Keratinocyte (primary cell): ENCODE results near the gene PCK1. TPM values are rescaled to one million over a fixed set of nuclear protein-coding genes. Genes with fewer than 3 reads are reported as not detected.

Experiments
- DNase-seq: peaks from one replicate; pipeline ENCODE4 v3.0.0-alpha.2; 2011; ENCODE audit warnings: low read depth, missing footprints, low spot score
- FAIRE-seq: peaks from 2 replicates; lab custom pipeline; 2011; peaks lifted over from hg19 to GRCh38; lab: Jason Lieb, UNC
- H2AFZ ChIP-seq: 2 replicates; pipeline ENCODE4 v1.6.0; 2012; ENCODE audit warnings: low read length, control low read depth, inconsistent platforms; ENCODE audit not compliant: control insufficient read depth
- H3K27ac ChIP-seq: 2 replicates; pipeline ENCODE4 v1.5.1; 2011; ENCODE audit warnings: low read length; ENCODE audit not compliant: control insufficient read depth, insufficient read depth
- H3K27me3 ChIP-seq: 3 replicates; pipeline ENCODE4 v1.6.0; 2011; ENCODE audit warnings: low read length; ENCODE audit not compliant: control insufficient read depth, insufficient read depth; ENCODE audit errors: extremely low read depth
- H3K36me3 ChIP-seq, 2 experiments: 2 replicates in 1 of 2; 3 replicates in 1 of 2; pipeline ENCODE4 v1.5.1; 2011; ENCODE audit warnings: low read length in 2 of 2, mild to moderate bottlenecking in 1 of 2; ENCODE audit not compliant: control insufficient read depth in 2 of 2, insufficient read depth in 2 of 2; ENCODE audit errors: extremely low read depth in 1 of 2
- H3K4me1 ChIP-seq: 3 replicates; pipeline ENCODE4 v1.5.1; 2011; ENCODE audit warnings: low read length; ENCODE audit not compliant: control insufficient read depth, insufficient read depth; ENCODE audit errors: extremely low read depth
- H3K4me2 ChIP-seq: 3 replicates; pipeline ENCODE4 v1.6.0; 2011; ENCODE audit warnings: low read depth, low read length; ENCODE audit not compliant: control insufficient read depth, insufficient read depth; ENCODE audit errors: extremely low read depth
- H3K4me3 ChIP-seq, 3 experiments: fragments of 200-600 bp in 1 of 3; sonication (generic) in 1 of 3; 2 replicates in 2 of 3; 3 replicates in 1 of 3; pipeline ENCODE4 v1.5.1; 2011 to 2016; ENCODE audit warnings: low read length in 3 of 3, mild to moderate bottlenecking in 3 of 3, control low read depth in 2 of 3, inconsistent platforms in 1 of 3, low read depth in 1 of 3, mixed read lengths in 1 of 3, mixed run types in 1 of 3, moderate library complexity in 1 of 3; ENCODE audit not compliant: control insufficient read depth in 2 of 3, insufficient read depth in 2 of 3; ENCODE audit errors: extremely low read depth in 1 of 3
- H3K79me2 ChIP-seq: 2 replicates; pipeline ENCODE4 v1.6.0; 2012; ENCODE audit warnings: low read length; ENCODE audit not compliant: control insufficient read depth, insufficient read depth
- H3K9ac ChIP-seq: 3 replicates; pipeline ENCODE4 v1.6.0; 2011; ENCODE audit warnings: low read length; ENCODE audit not compliant: control insufficient read depth, insufficient read depth; ENCODE audit errors: extremely low read depth
- H3K9me1 ChIP-seq: 3 replicates; pipeline ENCODE4 v1.6.0; 2011; ENCODE audit warnings: low read length; ENCODE audit not compliant: control insufficient read depth, insufficient read depth; ENCODE audit errors: extremely low read depth
- H3K9me3 ChIP-seq: 2 replicates; pipeline ENCODE4 v1.5.1; 2012; ENCODE audit warnings: low read depth, low read length; ENCODE audit not compliant: control insufficient read depth
- H4K20me1 ChIP-seq: 3 replicates; pipeline ENCODE4 v1.6.0; 2011; ENCODE audit warnings: low read length; ENCODE audit not compliant: control insufficient read depth, insufficient read depth; ENCODE audit errors: extremely low read depth
- CTCF ChIP-seq, 3 experiments: IDR thresholded peaks in 1 of 3; conservative IDR thresholded peaks in 1 of 3; optimal IDR thresholded peaks in 1 of 3; 2 replicates in 2 of 3; 3 replicates in 1 of 3; pipeline versions ENCODE3 to v1.5.1; 2011; ENCODE audit warnings: low read length in 3 of 3, mild to moderate bottlenecking in 3 of 3, moderate library complexity in 2 of 3, control low read depth in 1 of 3, inconsistent platforms in 1 of 3; ENCODE audit not compliant: insufficient read depth in 2 of 3; ENCODE audit errors: extremely low read depth in 1 of 3
- EZH2 ChIP-seq: IDR thresholded peaks from one replicate; pipeline ENCODE4 v1.6.1; 2012; ENCODE audit warnings: inconsistent platforms, mild to moderate bottlenecking, low read length, moderate library complexity
- dilution Hi-C: fragments of 300-500 bp; cut with MboI; formaldehyde crosslinking; loops from one replicate; pipeline ENCODE4 v1.7.0; 2020; ENCODE audit warnings: low sequenced_read_pairs; ENCODE audit not compliant: extremely low pct_ligation_motif_present
- polyA plus RNA-seq, 5 experiments: library from polyadenylated mRNA; depleted of rRNA in 3 of 5; stranded (reverse) in 3 of 5; stranded (forward) in 1 of 5; unstranded in 1 of 5; fragments of >200 nt; gene quantifications; 1 replicate in 1 of 5; 2 replicates in 3 of 5; 3 replicates in 1 of 5; pipeline versions ENCODE4 v1.2.1 to v1.2.3, GENCODE V29; 2011 to 2012; ENCODE audit warnings: missing spikeins in 2 of 5, low read depth in 1 of 5, low replicate concordance in 1 of 5

PCK1 gene
- polyA plus RNA-seq, 1 donor (not counting 4 experiments of a cell fraction or from before 2014, with no cell fraction given), result not detected

- FAIRE-seq, result no peak
Observed at GRCh38 chr20:57524511-57525176, 36.3 kb upstream of the PCK1 start, which contains the start of gene CTCFL. Gene CTCFL (minus strand): TSS chr20:57525140. CDS start chr20:57524205, 935 bp downstream.

GRCh38 chr20:57525328-57526086 is 35.4 kb upstream of the PCK1 start:
- Histone ChIP-seq H2AFZ (no peak overlapping the region), H3K27me3 (peaks cover 6% of the 10 kb centered on the region), H3K9ac (no peak overlapping the region), H3K36me3 (no peaks in the 10 kb centered on the region), H3K27ac (no peak overlapping the region), H3K4me3 (no peak overlapping the region), H3K9me1 (no peaks in the 10 kb centered on the region), H3K79me2 (no peaks in the 10 kb centered on the region), H3K4me2 (no peak overlapping the region), H3K9me3 (no peaks in the 10 kb centered on the region), H3K4me1 (no peaks in the 10 kb centered on the region), H4K20me1 (no peaks in the 10 kb centered on the region)
- dilution Hi-C loops, result no loop called here
- FAIRE-seq (no peak), DNase-seq (no peak)
- no peak for TF ChIP-seq CTCF (optimal IDR thresholded peaks at IDR 0.05 in 1 of 3, IDR thresholded peaks at IDR 0.05 in 1 of 3, conservative IDR thresholded peaks at IDR 0.05 in 1 of 3; ENCODE audit: extremely low read depth in 1 of 3, insufficient read depth in 2 of 3, low read length in 3 of 3)
- no peak for TF ChIP-seq EZH2

More at GRCh38 chr20:57524511-57525176, 36.3 kb upstream of the PCK1 start, which contains the start of gene CTCFL:
- H3K9ac ChIP-seq, result no peak within 1 kb of the TSS
- no peaks in the 10 kb centered on the region for H4K20me1 ChIP-seq
- no peak for DNase-seq
- H3K36me3 ChIP-seq, result no peaks in the 10 kb centered on the region
- H3K4me1 ChIP-seq, result no peaks in the 10 kb centered on the region
- peaks cover 6% of the 10 kb centered on the region for H3K27me3 ChIP-seq
- H3K4me3 ChIP-seq, result no peak within 1 kb of the TSS
- no peak for TF ChIP-seq EZH2
- TF ChIP-seq CTCF (optimal IDR thresholded peaks at IDR 0.05 in 1 of 3, IDR thresholded peaks at IDR 0.05 in 1 of 3, conservative IDR thresholded peaks at IDR 0.05 in 1 of 3; ENCODE audit: extremely low read depth in 1 of 3, insufficient read depth in 2 of 3, low read length in 3 of 3), result no peak
- H3K9me1 ChIP-seq, result no peaks in the 10 kb centered on the region
- H2AFZ ChIP-seq, result no peak within 1 kb of the TSS
- H3K9me3 ChIP-seq, result no peaks in the 10 kb centered on the region
- dilution Hi-C loops, result no loop called here
- H3K4me2 ChIP-seq, result no peak within 1 kb of the TSS
- no peaks in the 10 kb centered on the region for H3K79me2 ChIP-seq
- no peak within 1 kb of the TSS for H3K27ac ChIP-seq
